ENCODE results near the gene RBM23. TPM values are rescaled to one million over a fixed set of nuclear protein-coding genes. Genes with fewer than 3 reads are reported as not detected.

The RBM23 gene
- total RNA-seq, 4 donors from 2014 or later, result 52.7 to 229 (median 102) TPM

GRCh38 chr14:22871224-22872032, 47.5 kb downstream of the RBM23 start, which contains the start of gene LRP10:
Gene LRP10, plus strand, starts transcription at chr14:22871740. Its CDS starts 564 bp downstream, at chr14:22872304.
- no peaks in the 10 kb centered on the region for H3K9me3 ChIP-seq
- 0% methylated on average over 25 of the region's 50 CpGs for WGBS
- peaks cover 0 to 3% (median 0%) of the 10 kb centered on the region in 4 donors for H3K27me3 ChIP-seq
- peak; percentile 98 for DNase-seq (ENCODE audit: extremely low spot score)
- TF ChIP-seq POLR2A (IDR thresholded peaks at IDR 0.05; ENCODE audit: low read depth), result peak; percentile 85
- TF ChIP-seq POLR2AphosphoS5 (IDR thresholded peaks at IDR 0.05), result peak; percentile 85 to 93
- TF ChIP-seq EP300 (IDR thresholded peaks at IDR 0.05), result peak; percentile 8
- TF ChIP-seq, protein P1, sequence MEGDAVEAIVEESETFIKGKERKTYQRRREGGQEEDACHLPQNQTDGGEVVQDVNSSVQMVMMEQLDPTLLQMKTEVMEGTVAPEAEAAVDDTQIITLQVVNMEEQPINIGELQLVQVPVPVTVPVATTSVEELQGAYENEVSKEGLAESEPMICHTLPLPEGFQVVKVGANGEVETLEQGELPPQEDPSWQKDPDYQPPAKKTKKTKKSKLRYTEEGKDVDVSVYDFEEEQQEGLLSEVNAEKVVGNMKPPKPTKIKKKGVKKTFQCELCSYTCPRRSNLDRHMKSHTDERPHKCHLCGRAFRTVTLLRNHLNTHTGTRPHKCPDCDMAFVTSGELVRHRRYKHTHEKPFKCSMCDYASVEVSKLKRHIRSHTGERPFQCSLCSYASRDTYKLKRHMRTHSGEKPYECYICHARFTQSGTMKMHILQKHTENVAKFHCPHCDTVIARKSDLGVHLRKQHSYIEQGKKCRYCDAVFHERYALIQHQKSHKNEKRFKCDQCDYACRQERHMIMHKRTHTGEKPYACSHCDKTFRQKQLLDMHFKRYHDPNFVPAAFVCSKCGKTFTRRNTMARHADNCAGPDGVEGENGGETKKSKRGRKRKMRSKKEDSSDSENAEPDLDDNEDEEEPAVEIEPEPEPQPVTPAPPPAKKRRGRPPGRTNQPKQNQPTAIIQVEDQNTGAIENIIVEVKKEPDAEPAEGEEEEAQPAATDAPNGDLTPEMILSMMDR (IDR thresholded peaks at IDR 0.05), result peak in 1 of 3 experiments; percentile 6
- peaks cover 24 to 35% (median 34%) of the 10 kb centered on the region in 4 donors for H3K36me3 ChIP-seq
- H3K27ac ChIP-seq (replicated peaks in 1 of 4), result peak within 1 kb of the TSS; percentile 98 to 100 (median 100)
- H3K4me1 ChIP-seq, result peaks cover 27 to 61% (median 57%) of the 10 kb centered on the region in 4 donors
- H3K4me3 ChIP-seq, result peak within 1 kb of the TSS; percentile 92 to 100 (median 98)
- intact Hi-C loops (cut with DNase I), result loop anchor here (1.0 to 10.0 kb wide), 2 partner anchors 29 to 113 kb away; partner anchors contain the start of gene AJUBA

- no peak for DNase-seq (ENCODE audit: extremely low spot score)
- Histone ChIP-seq H3K4me3 (peak overlapping the region; percentile 92 to 100 (median 98)), H3K36me3 (peaks cover 18 to 29% (median 27%) of the 10 kb centered on the region in 4 donors), H3K27ac (replicated peaks in 1 of 4) (peak overlapping the region; percentile 98 to 100 (median 100)), H3K4me1 (peaks cover 22 to 61% (median 57%) of the 10 kb centered on the region in 4 donors), H3K9me3 (no peaks in the 10 kb centered on the region), H3K27me3 (peaks cover 0 to 3% (median 0%) of the 10 kb centered on the region in 4 donors)
- TF ChIP-seq POLR2AphosphoS5 (IDR thresholded peaks at IDR 0.05), result no peak
- TF ChIP-seq POLR2A (IDR thresholded peaks at IDR 0.05; ENCODE audit: low read depth), result no peak
- TF ChIP-seq, protein P1 (IDR thresholded peaks at IDR 0.05), result no peak
- no peak for TF ChIP-seq EP300 (IDR thresholded peaks at IDR 0.05)
- WGBS, result 0% methylated on average over 1 of the region's 1 CpG
- intact Hi-C loops (cut with DNase I), result loop anchor here (10.0 kb wide), 1 partner anchor 114 kb away; the partner anchor contains the start of gene AJUBA
These were observed 48.1 kb downstream of the RBM23 start for GRCh38 chr14:22870811-22871223.

- no peaks in the 10 kb centered on the region for H3K36me3 ChIP-seq
- no peak for DNase-seq (ENCODE audit: extremely low spot score)
- peaks cover 0 to under 1% (median 0%) of the 10 kb centered on the region in 4 donors for H3K27me3 ChIP-seq
- H3K4me3 ChIP-seq, result no peak overlapping the region
- 97% methylated on average over 5 of the region's 5 CpGs for WGBS
- H3K27ac ChIP-seq (replicated peaks in 1 of 4), result no peak overlapping the region
- intact Hi-C loops (cut with DNase I), result no loop called here
- H3K9me3 ChIP-seq, result no peaks in the 10 kb centered on the region
- TF ChIP-seq, protein P1 (IDR thresholded peaks at IDR 0.05), result no peak
- TF ChIP-seq POLR2AphosphoS5 (IDR thresholded peaks at IDR 0.05) (no peak), POLR2A (IDR thresholded peaks at IDR 0.05; ENCODE audit: low read depth) (no peak), EP300 (IDR thresholded peaks at IDR 0.05) (no peak)
- peaks cover 9 to 34% (median 28%) of the 10 kb centered on the region in 4 donors for H3K4me1 ChIP-seq
These were observed 52.1 kb downstream of the RBM23 start for GRCh38 chr14:22866874-22867273.

- H3K36me3 ChIP-seq, result no peaks in the 10 kb centered on the region
- intact Hi-C loops (cut with DNase I), result no loop called here
- H3K27ac ChIP-seq (replicated peaks in 1 of 4), result no peak overlapping the region
- H3K4me1 ChIP-seq, result peaks cover 9 to 28% (median 25%) of the 10 kb centered on the region in 4 donors
- H3K9me3 ChIP-seq, result no peaks in the 10 kb centered on the region
- H3K4me3 ChIP-seq, result no peak overlapping the region
- 40% methylated on average over 6 of the region's 6 CpGs for WGBS
- H3K27me3 ChIP-seq, result no peaks in the 10 kb centered on the region
- TF ChIP-seq, protein P1 (IDR thresholded peaks at IDR 0.05), result no peak
- TF ChIP-seq POLR2A (IDR thresholded peaks at IDR 0.05; ENCODE audit: low read depth) (no peak), EP300 (IDR thresholded peaks at IDR 0.05) (no peak), POLR2AphosphoS5 (IDR thresholded peaks at IDR 0.05) (no peak)
- no peak for DNase-seq (ENCODE audit: extremely low spot score)
These were observed 53.2 kb downstream of the RBM23 start for GRCh38 chr14:22865424-22866405.
